Measurements from ENCODE around the gene CLRN3.

Gene CLRN3

GRCh38 chr10:127892743-127893142 lies at the start of gene CLRN3:
TSS of gene CLRN3 (minus strand) at chr10:127892941. CDS start at chr10:127892784, 157 bp downstream.
- DNase-seq, result no peak

GRCh38 chr10:127940866-127941640 lies 48.3 kb upstream of the CLRN3 start:
- DNase-seq, result no peak

- DNase-seq, result no peak
Observed at GRCh38 chr10:127939786-127940330, 47.1 kb upstream of the CLRN3 start.

GRCh38 chr10:127937915-127938463 lies 45.2 kb upstream of the CLRN3 start:
- no peak for DNase-seq

GRCh38 chr10:127937069-127937468 lies 44.3 kb upstream of the CLRN3 start:
- DNase-seq, result no peak

GRCh38 chr10:127935071-127935561 lies 42.4 kb upstream of the CLRN3 start:
- DNase-seq, result no peak

- no peak for DNase-seq
Observed at GRCh38 chr10:127934383-127934782, 41.6 kb upstream of the CLRN3 start.

GRCh38 chr10:127933271-127933670 lies 40.5 kb upstream of the CLRN3 start:
- DNase-seq, result no peak

GRCh38 chr10:127932521-127933270 lies 40.0 kb upstream of the CLRN3 start:
- DNase-seq, result no peak

GRCh38 chr10:127928021-127928806 lies 35.5 kb upstream of the CLRN3 start:
- DNase-seq, result no peak

- DNase-seq, result no peak
Observed at GRCh38 chr10:127926455-127926854, 33.7 kb upstream of the CLRN3 start.

- no peak for DNase-seq
Observed at GRCh38 chr10:127925471-127926207, 32.9 kb upstream of the CLRN3 start.

GRCh38 chr10:127923646-127924045 lies 30.9 kb upstream of the CLRN3 start:
- no peak for DNase-seq

- DNase-seq, result no peak
Observed at GRCh38 chr10:127922675-127923366, 30.1 kb upstream of the CLRN3 start.

- DNase-seq, result no peak
Observed at GRCh38 chr10:127922206-127922605, 29.5 kb upstream of the CLRN3 start.

GRCh38 chr10:127921753-127922145 lies 29.0 kb upstream of the CLRN3 start:
- DNase-seq, result no peak

GRCh38 chr10:127921075-127921752 lies 28.5 kb upstream of the CLRN3 start:
- DNase-seq, result no peak

- DNase-seq, result no peak
Observed at GRCh38 chr10:127920306-127921074, 27.7 kb upstream of the CLRN3 start.

- no peak for DNase-seq
Observed at GRCh38 chr10:127919418-127920271, 26.9 kb upstream of the CLRN3 start.

All from stimulated activated CD4-positive, alpha-beta T cell treated with anti-CD3 and anti-CD28 coated beads, Interleukin-2, amount 100 ng/mL, for 48 hours (primary cell).